ENCODE results near the gene HSD17B1.

HSD17B1 gene

DNA sequence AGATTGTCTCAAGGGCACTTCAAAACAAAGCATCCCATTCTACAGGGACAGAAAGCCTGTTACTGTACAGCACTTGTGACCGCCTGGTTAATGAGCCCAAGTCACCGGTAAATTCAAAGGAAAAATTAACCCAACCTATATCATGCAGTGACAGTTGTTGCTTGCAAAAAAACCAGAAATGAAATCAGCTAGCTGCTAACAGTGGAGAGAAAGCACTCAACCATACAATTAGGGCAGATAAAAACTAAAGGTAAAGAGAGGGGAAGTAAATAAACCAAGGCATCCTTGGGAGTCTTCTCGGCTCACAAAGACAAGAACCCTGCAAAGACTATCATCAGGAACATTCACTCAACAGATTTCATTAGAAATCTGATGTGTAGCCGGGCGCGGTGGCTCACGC, 50.6 kb downstream of the HSD17B1 start:
- H3K36me3 ChIP-seq (ENCODE audit: insufficient read depth) = no peaks in the 10 kb centered on the region; the same call in 1 of the 2 replicates
- no peak overlapping the region for H3K4me2 ChIP-seq
- H3K4me1 ChIP-seq (ENCODE audit: low read depth, poor library complexity, severe bottlenecking) = peaks cover 42% of the 10 kb centered on the region
- H3K79me2 ChIP-seq (ENCODE audit: insufficient read depth, low read depth) = peaks cover 84% of the 10 kb centered on the region
- no peak overlapping the region for H2AFZ ChIP-seq (ENCODE audit: low read depth)
- TF ChIP-seq, protein P1, sequence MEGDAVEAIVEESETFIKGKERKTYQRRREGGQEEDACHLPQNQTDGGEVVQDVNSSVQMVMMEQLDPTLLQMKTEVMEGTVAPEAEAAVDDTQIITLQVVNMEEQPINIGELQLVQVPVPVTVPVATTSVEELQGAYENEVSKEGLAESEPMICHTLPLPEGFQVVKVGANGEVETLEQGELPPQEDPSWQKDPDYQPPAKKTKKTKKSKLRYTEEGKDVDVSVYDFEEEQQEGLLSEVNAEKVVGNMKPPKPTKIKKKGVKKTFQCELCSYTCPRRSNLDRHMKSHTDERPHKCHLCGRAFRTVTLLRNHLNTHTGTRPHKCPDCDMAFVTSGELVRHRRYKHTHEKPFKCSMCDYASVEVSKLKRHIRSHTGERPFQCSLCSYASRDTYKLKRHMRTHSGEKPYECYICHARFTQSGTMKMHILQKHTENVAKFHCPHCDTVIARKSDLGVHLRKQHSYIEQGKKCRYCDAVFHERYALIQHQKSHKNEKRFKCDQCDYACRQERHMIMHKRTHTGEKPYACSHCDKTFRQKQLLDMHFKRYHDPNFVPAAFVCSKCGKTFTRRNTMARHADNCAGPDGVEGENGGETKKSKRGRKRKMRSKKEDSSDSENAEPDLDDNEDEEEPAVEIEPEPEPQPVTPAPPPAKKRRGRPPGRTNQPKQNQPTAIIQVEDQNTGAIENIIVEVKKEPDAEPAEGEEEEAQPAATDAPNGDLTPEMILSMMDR (conservative IDR thresholded peaks at IDR 0.05; ENCODE audit: low read depth, low read length) = no peak
- no peaks in the 10 kb centered on the region for H4K20me1 ChIP-seq (ENCODE audit: insufficient read depth)
- no peak overlapping the region for H3K4me3 ChIP-seq (IDR thresholded peaks at IDR 0.05; ENCODE audit: insufficient read depth, low read depth, low read length)
- H3K27me3 ChIP-seq (ENCODE audit: insufficient read depth, low read depth) = no peaks in the 10 kb centered on the region
- H3K9ac ChIP-seq = no peak overlapping the region
- H3K27ac ChIP-seq = no peak overlapping the region
